ENCODE results near the gene HDGF. TPM values are rescaled to one million over a fixed set of nuclear protein-coding genes. Genes with fewer than 3 reads are reported as not detected.

Gene HDGF
- total and polyA plus RNA-seq, 2 of the 8 experiments (the other 6 are each of a cell fraction or from before 2014, with no cell fraction given) = 145 to 391 TPM

DNA sequence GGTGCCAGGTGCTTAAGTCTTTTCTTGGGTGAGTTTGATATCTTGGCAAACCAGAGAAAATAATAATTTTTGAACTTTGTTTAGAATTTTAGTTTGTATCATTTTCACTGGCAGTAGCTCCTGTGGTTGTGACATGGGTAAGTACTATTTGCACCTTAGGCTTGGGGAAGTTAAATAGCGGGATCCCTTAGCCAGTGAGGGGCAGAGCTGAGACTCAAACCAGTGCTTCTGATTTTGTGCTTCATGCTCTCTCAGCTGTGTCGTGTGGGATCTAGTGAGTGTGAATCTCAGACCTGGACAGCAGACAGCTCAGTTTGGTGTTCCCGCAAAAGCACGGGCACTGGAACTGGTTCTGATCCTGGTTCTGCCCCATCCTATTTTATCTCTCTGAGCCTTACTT is 25.5 kb upstream of the HDGF start:
- no peak for TF ChIP-seq SIN3A (conservative IDR thresholded peaks at IDR 0.05 in 1 of 2, IDR thresholded peaks at IDR 0.05 in 1 of 2; ENCODE audit: low read depth in 1 of 2, low read length in 2 of 2)
- ChIA-PET POLR2A (ENCODE audit: partially characterized antibody) (interaction anchor here (1.0 to 1.8 kb wide), 4 partner anchors 9 to 30 kb away, joined by 3 to 12 read pairs (median 5); partner anchors contain the start of genes HDGF and PRCC), CTCF (ENCODE audit: partially characterized antibody) (interaction anchor here (0.7 to 4.8 kb wide), 7 partner anchors 18 to 115 kb away, joined by 3 to 20 read pairs (median 3); no protein-coding TSS in a partner anchor)
- no peak overlapping the region for H2BK5ac ChIP-seq (ENCODE audit: low read depth, low read length)
- no peak overlapping the region for H2BK120ac ChIP-seq (replicated peaks; ENCODE audit: low read depth, low read length)
- H2AFZ ChIP-seq (ENCODE audit: low read length) = no peak overlapping the region
- peaks cover 11 to 87% of the 10 kb centered on the region in 2 experiments for H3K79me2 ChIP-seq (ENCODE audit: control insufficient read depth in 1 of 2, insufficient read depth in 2 of 2, low read length in 2 of 2)
- H3K36me3 ChIP-seq (ENCODE audit: control insufficient read depth in 2 of 4, insufficient read depth in 4 of 4, low read length in 3 of 4) = peaks cover 0 to 12% (median 1%) of the 10 kb centered on the region in 4 experiments; a peak in 3 of 8 replicates
- WGBS, 2 experiments (ENCODE audit: extremely low coverage in 1 of 2, insufficient coverage in 1 of 2, insufficient read length in 1 of 2, insufficient replicate concordance in 2 of 2, low coverage in 1 of 2, low lambda C conversion rate in 2 of 2, missing lambda C conversion rate in 1 of 2) = 92% methylated on average over 4 of the region's 4 CpGs; no CpG with 5 or more reads in 1 of the 2 experiments
- no peak overlapping the region for H3K14ac ChIP-seq (ENCODE audit: insufficient read length)
- no peak overlapping the region for H4K5ac ChIP-seq (ENCODE audit: insufficient read length, low read depth, low read length)
- no peak overlapping the region for H3K27ac ChIP-seq (ENCODE audit: low read depth, low read length)
- no peak overlapping the region for H2BK20ac ChIP-seq (ENCODE audit: low read length)
- H3K4ac ChIP-seq (replicated peaks; ENCODE audit: insufficient read length, low read depth, low read length) = no peak overlapping the region
- no peak overlapping the region for H3K23ac ChIP-seq (ENCODE audit: insufficient read length)
- H3K18ac ChIP-seq (ENCODE audit: extremely low read depth, low read length) = no peak overlapping the region
- no peak overlapping the region for H4K8ac ChIP-seq (ENCODE audit: extremely low read depth, insufficient read depth, low read length)
- no peaks in the 10 kb centered on the region for H3K27me3 ChIP-seq (replicated peaks in 1 of 4; ENCODE audit: control insufficient read depth in 3 of 4, extremely low read depth in 1 of 4, insufficient read depth in 3 of 4, low read length in 3 of 4)
- H3K9me3 ChIP-seq (ENCODE audit: insufficient read depth in 2 of 2, low read depth in 1 of 2, low read length in 1 of 2) = no peaks in the 10 kb centered on the region
- peaks cover 4 to 17% of the 10 kb centered on the region in 2 experiments for H4K20me1 ChIP-seq (replicated peaks in 1 of 2; ENCODE audit: control insufficient read depth in 1 of 2, insufficient read depth in 2 of 2, low read length in 2 of 2)
- H3K9ac ChIP-seq (replicated peaks in 1 of 4; ENCODE audit: extremely low read depth in 1 of 4, low read depth in 3 of 4, low read length in 3 of 4) = 0 out of 7 replicates have a peak overlapping the region, but pooled peaks of 1 of the 4 experiments have one; percentile 19
- no peak overlapping the region for H3K4me3 ChIP-seq (ENCODE audit: extremely low read depth in 1 of 4, insufficient read depth in 2 of 4, low read depth in 3 of 4, low read length in 4 of 4)
- H3K4me1 ChIP-seq (replicated peaks in 1 of 4; ENCODE audit: control insufficient read depth in 3 of 4, insufficient read depth in 4 of 4, low read length in 3 of 4) = no peaks in the 10 kb centered on the region
- H4K91ac ChIP-seq (replicated peaks; ENCODE audit: insufficient read length, low read length) = no peak overlapping the region
- no peak overlapping the region for H2BK15ac ChIP-seq (ENCODE audit: low read length)
- H3K79me1 ChIP-seq (ENCODE audit: low read depth, low read length) = peaks cover 11% of the 10 kb centered on the region; the same call in 1 of the 2 replicates
- no peak overlapping the region for H3K56ac ChIP-seq (replicated peaks; ENCODE audit: insufficient read length, low read depth, low read length)
- no peaks in the 10 kb centered on the region for H3K23me2 ChIP-seq (ENCODE audit: low read depth, low read length)
- no peak overlapping the region for H2BK12ac ChIP-seq (ENCODE audit: low read depth, low read length)
- no peak overlapping the region for H3K4me2 ChIP-seq (ENCODE audit: insufficient read depth in 1 of 2, low read depth in 2 of 2, low read length in 2 of 2)
- no peak for DNase-seq (ENCODE audit: low read depth in 1 of 2, low spot score in 2 of 2)
- no peak overlapping the region for H2AK5ac ChIP-seq (ENCODE audit: low read depth, low read length)
- no peak for FAIRE-seq

Data from H1 (cell line).